K562 (cell line): ENCODE data around the gene PNRC2. TPM values are rescaled to one million over a fixed set of nuclear protein-coding genes. Genes with fewer than 3 reads are reported as not detected.
A peak's percentile ranks its signal among the peaks of the same experiment; 100 is the strongest.

ENCODE experiments used
- CBFA2T3 ChIP-seq: fragments of 450-650 bp; IDR thresholded peaks from 2 replicates; pipeline ENCODE4 v1.6.1; 2017
- HDAC6 ChIP-seq: IDR thresholded peaks from 2 replicates; pipeline ENCODE4 v1.6.1; 2012; ENCODE audit warnings: low read depth, mild to moderate bottlenecking, control low read depth, inconsistent platforms, low read length, moderate library complexity
- KLF13 ChIP-seq: fragments of 450-650 bp; IDR thresholded peaks from 2 replicates; pipeline ENCODE4 v1.6.1; 2016; ENCODE audit warnings: missing genetic modification characterization, low read depth, mild to moderate bottlenecking, missing compliant biosample characterization, moderate library complexity, borderline replicate concordance
- MCM2 ChIP-seq: fragments of 450-650 bp; IDR thresholded peaks from 2 replicates; pipeline ENCODE4 v1.6.1; 2017; ENCODE audit warnings: low read depth, mild to moderate bottlenecking
- MYNN ChIP-seq, 2 experiments: sonication (generic); formaldehyde crosslinking in 1 of 2; IDR thresholded peaks; 2 replicates each; pipeline versions ENCODE4 v1.5.0 to v1.6.1; 2016 to 2020; ENCODE audit warnings: antibody characterized with exemption in 1 of 2, missing genetic modification reagents in 1 of 2
- NONO ChIP-seq, 2 experiments: fragments of 200-400 bp in 1 of 2; fragments of 450-650 bp in 1 of 2; formaldehyde crosslinking in 1 of 2; IDR thresholded peaks; 2 replicates each; pipeline ENCODE4 v1.6.1; 2017; ENCODE audit warnings: low read depth in 2 of 2, mild to moderate bottlenecking in 2 of 2, moderate library complexity in 2 of 2, low read length in 1 of 2
- PYGO2 ChIP-seq: fragments of 450-650 bp; IDR thresholded peaks from 2 replicates; pipeline ENCODE4 v1.6.1; 2016; ENCODE audit warnings: mild to moderate bottlenecking, missing genetic modification characterization, moderate library complexity, missing compliant biosample characterization
- ZNF764 ChIP-seq: fragments of 250-450 bp; sonication (Bioruptor Pico); IDR thresholded peaks from 2 replicates; pipeline ENCODE4 v1.4.0; 2020; ENCODE audit warnings: low read depth, mild to moderate bottlenecking, moderate library complexity
- polyA plus RNA-seq, 8 experiments: library from polyadenylated mRNA; depleted of rRNA in 4 of 8; stranded (reverse) in 5 of 8; unstranded in 3 of 8; fragments of >200 nt; fragmentation: Nextera tagmentation in 2 of 8; fragmentation: Illumina TruSeq in 1 of 8; extraction: Ambion mirVana in 2 of 8; extraction: Trizol in 1 of 8; gene quantifications; 2 replicates each; pipeline versions ENCODE4 v1.2.1 to v1.2.3, GENCODE V29; 2011 to 2014; ENCODE audit warnings: inconsistent platforms in 1 of 8, missing spikeins in 1 of 8
- total RNA-seq, 7 experiments: library from RNA; depleted of rRNA in 6 of 7; stranded (reverse); fragments of >200 nt in 6 of 7; fragmentation: Illumina TruSeq in 2 of 7; extraction: Trizol in 2 of 7; gene quantifications; 2 replicates each; pipeline versions ENCODE4 v1.2.1 to v1.2.3, GENCODE V29; 2011 to 2021; ENCODE audit warnings: low replicate concordance in 1 of 7
- TF ChIP-seq, protein P1 (sequence below): fragments of 250-450 bp; sonication (Bioruptor Pico); IDR thresholded peaks from 2 replicates; pipeline ENCODE4 v1.8.0; 2021; ENCODE audit warnings: moderate library complexity, mild to moderate bottlenecking, inconsistent platforms
- TF ChIP-seq, protein P2 (sequence below): sonication (generic); formaldehyde crosslinking; IDR thresholded peaks from 2 replicates; pipeline ENCODE4 v1.5.0; 2020; ENCODE audit warnings: missing genetic modification reagents
- TF ChIP-seq, protein P3 (sequence below): fragments of 450-650 bp; IDR thresholded peaks from 2 replicates; pipeline ENCODE4 v1.6.1; 2018; ENCODE audit warnings: mild to moderate bottlenecking, low read depth; ENCODE audit not compliant: partially characterized antibody
- TF ChIP-seq, protein P4 (sequence below): sonication (generic); formaldehyde crosslinking; IDR thresholded peaks from 2 replicates; pipeline ENCODE4 v1.8.1; 2023; ENCODE audit warnings: mild to moderate bottlenecking, missing genetic modification reagents

PNRC2 gene
- total and polyA plus RNA-seq, 9 of the 15 experiments (the other 6 are each of a cell fraction or from before 2014, with no cell fraction given), result 127 to 303 (median 203) TPM

DNA sequence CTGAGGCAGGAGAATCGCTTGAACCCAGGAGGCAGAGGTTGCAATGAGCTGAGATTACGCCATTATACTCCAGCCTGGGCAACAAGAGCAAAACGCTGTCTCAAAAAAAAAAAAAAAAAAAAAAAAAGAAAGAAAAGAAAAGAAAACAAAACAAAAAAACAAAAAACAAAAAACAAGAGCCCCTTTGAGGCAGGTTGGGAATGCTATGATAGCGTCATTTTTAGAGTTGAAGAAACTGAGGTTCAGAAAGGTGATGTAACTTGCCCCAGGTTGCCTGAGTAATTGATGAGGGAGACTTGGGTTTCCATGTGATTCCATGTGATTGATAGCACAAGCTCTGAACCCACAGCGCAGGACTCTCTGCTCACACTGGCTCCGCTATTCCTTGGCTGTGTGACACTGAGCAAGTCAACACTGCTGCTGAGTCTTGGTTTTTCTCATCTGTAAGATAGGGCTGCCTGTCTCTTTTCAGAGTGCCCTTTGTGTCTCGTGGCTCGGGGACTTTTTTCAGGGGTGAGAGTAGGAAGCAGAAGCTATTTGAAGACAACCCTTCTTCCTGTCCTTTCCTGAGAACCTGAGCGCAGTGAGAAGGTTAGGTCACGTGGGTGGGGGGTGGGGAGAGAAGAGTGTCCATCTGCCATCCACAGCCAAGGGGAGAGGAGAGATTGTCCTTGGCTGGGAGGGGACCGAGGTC, 48.9 kb upstream of the PNRC2 start (continued):
- TF ChIP-seq NONO (IDR thresholded peaks at IDR 0.05; ENCODE audit: low read depth in 2 of 2, low read length in 1 of 2) (no peak), CBFA2T3 (no peak), HDAC6 (no peak), PYGO2 (no peak), MCM2 (no peak), MYNN (IDR thresholded peaks at IDR 0.05) (no peak), MYNN (CRISPR knock-in tag; IDR thresholded peaks at IDR 0.05) (no peak), KLF13 (tag) (no peak), ZNF764 (CRISPR knock-in tag) (no peak)
- TF ChIP-seq, protein P1, sequence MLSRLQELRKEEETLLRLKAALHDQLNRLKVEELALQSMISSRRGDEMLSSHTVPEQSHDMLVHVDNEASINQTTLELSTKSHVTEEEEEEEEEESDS (CRISPR knock-in tag), result no peak
- TF ChIP-seq, protein P2, sequence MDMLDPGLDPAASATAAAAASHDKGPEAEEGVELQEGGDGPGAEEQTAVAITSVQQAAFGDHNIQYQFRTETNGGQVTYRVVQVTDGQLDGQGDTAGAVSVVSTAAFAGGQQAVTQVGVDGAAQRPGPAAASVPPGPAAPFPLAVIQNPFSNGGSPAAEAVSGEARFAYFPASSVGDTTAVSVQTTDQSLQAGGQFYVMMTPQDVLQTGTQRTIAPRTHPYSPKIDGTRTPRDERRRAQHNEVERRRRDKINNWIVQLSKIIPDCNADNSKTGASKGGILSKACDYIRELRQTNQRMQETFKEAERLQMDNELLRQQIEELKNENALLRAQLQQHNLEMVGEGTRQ (CRISPR knock-in tag), result peak; percentile 76
- TF ChIP-seq, protein P3, sequence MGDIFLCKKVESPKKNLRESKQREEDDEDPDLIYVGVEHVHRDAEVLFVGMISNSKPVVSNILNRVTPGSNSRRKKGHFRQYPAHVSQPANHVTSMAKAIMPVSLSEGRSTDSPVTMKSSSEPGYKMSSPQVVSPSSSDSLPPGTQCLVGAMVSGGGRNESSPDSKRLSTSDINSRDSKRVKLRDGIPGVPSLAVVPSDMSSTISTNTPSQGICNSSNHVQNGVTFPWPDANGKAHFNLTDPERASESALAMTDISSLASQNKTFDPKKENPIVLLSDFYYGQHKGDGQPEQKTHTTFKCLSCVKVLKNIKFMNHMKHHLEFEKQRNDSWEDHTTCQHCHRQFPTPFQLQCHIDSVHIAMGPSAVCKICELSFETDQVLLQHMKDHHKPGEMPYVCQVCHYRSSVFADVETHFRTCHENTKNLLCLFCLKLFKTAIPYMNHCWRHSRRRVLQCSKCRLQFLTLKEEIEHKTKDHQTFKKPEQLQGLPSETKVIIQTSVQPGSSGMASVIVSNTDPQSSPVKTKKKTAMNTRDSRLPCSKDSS, result no peak
- TF ChIP-seq, protein P4, sequence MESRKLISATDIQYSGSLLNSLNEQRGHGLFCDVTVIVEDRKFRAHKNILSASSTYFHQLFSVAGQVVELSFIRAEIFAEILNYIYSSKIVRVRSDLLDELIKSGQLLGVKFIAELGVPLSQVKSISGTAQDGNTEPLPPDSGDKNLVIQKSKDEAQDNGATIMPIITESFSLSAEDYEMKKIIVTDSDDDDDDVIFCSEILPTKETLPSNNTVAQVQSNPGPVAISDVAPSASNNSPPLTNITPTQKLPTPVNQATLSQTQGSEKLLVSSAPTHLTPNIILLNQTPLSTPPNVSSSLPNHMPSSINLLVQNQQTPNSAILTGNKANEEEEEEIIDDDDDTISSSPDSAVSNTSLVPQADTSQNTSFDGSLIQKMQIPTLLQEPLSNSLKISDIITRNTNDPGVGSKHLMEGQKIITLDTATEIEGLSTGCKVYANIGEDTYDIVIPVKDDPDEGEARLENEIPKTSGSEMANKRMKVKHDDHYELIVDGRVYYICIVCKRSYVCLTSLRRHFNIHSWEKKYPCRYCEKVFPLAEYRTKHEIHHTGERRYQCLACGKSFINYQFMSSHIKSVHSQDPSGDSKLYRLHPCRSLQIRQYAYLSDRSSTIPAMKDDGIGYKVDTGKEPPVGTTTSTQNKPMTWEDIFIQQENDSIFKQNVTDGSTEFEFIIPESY, result peak; percentile 40; the same call in 1 of the 2 replicates
